SK-N-SH (cell line): Measurements from ENCODE around the gene STK25. TPM values are rescaled to one million over a fixed set of nuclear protein-coding genes. Genes with fewer than 3 reads are reported as not detected.

ENCODE experiments used
- CTCF ChIA-PET: fragments of 300-600, 350-600 bp; formaldehyde crosslinking; extraction: SDS; loops from one replicate; lab custom pipeline; 2021; lab: Yijun Ruan, JAX
- POLR2A ChIA-PET: fragments of 350-600 bp; sonication (Branson Sonifier 250); formaldehyde crosslinking; extraction: SDS; loops from one replicate; lab custom pipeline; 2020; ENCODE audit warnings: antibody characterized with exemption, inconsistent platforms; lab: Yijun Ruan, JAX
- DNase-seq: peaks from one replicate; pipeline ENCODE4 v3.0.0; 2012
- H2AFZ ChIP-seq: fragments of 200-600 bp; sonication (generic); 2 replicates; pipeline ENCODE4 v1.8.1; 2016; ENCODE audit warnings: antibody characterized with exemption, mild to moderate bottlenecking, low read depth
- H3F3A ChIP-seq: fragments of 200-600 bp; sonication (generic); replicated peaks from 2 replicates; pipeline ENCODE3; 2016; ENCODE audit warnings: antibody characterized with exemption, mild to moderate bottlenecking; ENCODE audit not compliant: insufficient read depth
- H3K27ac ChIP-seq, 2 experiments: fragments of 200-500 bp in 1 of 2; fragments of 200-600 bp in 1 of 2; sonication (Bioruptor generic) in 1 of 2; sonication (generic), shearing (Covaris generic) in 1 of 2; 2 replicates each; pipeline versions ENCODE4 v1.5.1 to v1.6.1; 2014 to 2016; ENCODE audit warnings: low read depth in 2 of 2, inconsistent platforms in 1 of 2, low read length in 1 of 2, mild to moderate bottlenecking in 1 of 2, mixed read lengths in 1 of 2
- H3K27me3 ChIP-seq: fragments of 200-600 bp; sonication (generic), shearing (Covaris generic); 2 replicates; pipeline ENCODE4 v1.6.1; 2016; ENCODE audit warnings: mixed run types; ENCODE audit not compliant: insufficient read depth
- H3K36me3 ChIP-seq, 2 experiments: fragments of 200-500 bp in 1 of 2; fragments of 200-600 bp in 1 of 2; sonication (Bioruptor generic) in 1 of 2; sonication (generic) in 1 of 2; replicated peaks in 1 of 2; 2 replicates each; pipeline versions ENCODE3 to v1.5.1; 2014 to 2016; ENCODE audit warnings: low read length in 1 of 2, mild to moderate bottlenecking in 1 of 2; ENCODE audit not compliant: insufficient read depth in 2 of 2, control insufficient read depth in 1 of 2
- H3K4me1 ChIP-seq, 2 experiments: fragments of 200-500 bp in 1 of 2; fragments of 200-600 bp in 1 of 2; sonication (Bioruptor generic) in 1 of 2; sonication (generic), shearing (Covaris generic) in 1 of 2; 2 replicates each; pipeline versions ENCODE4 v1.5.1 to v1.6.1; 2014 to 2016; ENCODE audit warnings: low read depth in 1 of 2, low read length in 1 of 2, mixed run types in 1 of 2; ENCODE audit not compliant: insufficient read depth in 2 of 2, control insufficient read depth in 1 of 2
- H3K4me2 ChIP-seq: fragments of 200-600 bp; sonication (generic), shearing (Covaris generic); 2 replicates; pipeline ENCODE4 v1.6.1; 2017; ENCODE audit warnings: mixed run types
- H3K4me3 ChIP-seq, 2 experiments: fragments of 200-500 bp in 1 of 2; fragments of 200-600 bp in 1 of 2; sonication (Bioruptor generic) in 1 of 2; sonication (generic), shearing (Covaris generic) in 1 of 2; 2 replicates each; pipeline versions ENCODE4 v1.5.1 to v1.8.1; 2014 to 2016; ENCODE audit warnings: low read depth in 2 of 2, inconsistent platforms in 1 of 2, low read length in 1 of 2, mild to moderate bottlenecking in 1 of 2, mixed read lengths in 1 of 2, moderate library complexity in 1 of 2
- H3K79me2 ChIP-seq: fragments of 200-600 bp; sonication (generic); 2 replicates; pipeline ENCODE4 v1.8.1; 2017; ENCODE audit warnings: mild to moderate bottlenecking; ENCODE audit not compliant: insufficient read depth
- H3K9ac ChIP-seq: fragments of 200-600 bp; sonication (generic); 2 replicates; pipeline ENCODE4 v1.6.1; 2017; ENCODE audit warnings: mixed run types
- H3K9me2 ChIP-seq: fragments of 200-600 bp; sonication (generic); 2 replicates; pipeline ENCODE4 v1.6.1; 2017; ENCODE audit warnings: mixed run types
- H3K9me3 ChIP-seq: fragments of 200-600 bp; sonication (generic); 2 replicates; pipeline ENCODE4 v1.6.1; 2017; ENCODE audit warnings: mixed run types, mild to moderate bottlenecking, moderate library complexity
- H4K20me1 ChIP-seq: fragments of 200-600 bp; sonication (generic); 2 replicates; pipeline ENCODE4 v1.6.1; 2017; ENCODE audit warnings: mild to moderate bottlenecking, mixed run types; ENCODE audit not compliant: insufficient read depth
- FOSL2 ChIP-seq: IDR thresholded peaks from 2 replicates; pipeline ENCODE4 v1.4.0; 2012; ENCODE audit warnings: low read depth, mild to moderate bottlenecking, moderate library complexity, borderline replicate concordance
- IRF3 ChIP-seq: fragments of 150-350 bp; IDR thresholded peaks from 2 replicates; pipeline ENCODE4 v1.6.1; 2016; ENCODE audit warnings: mild to moderate bottlenecking, low read depth, low read length
- NRF1 ChIP-seq: IDR thresholded peaks from 2 replicates; pipeline ENCODE4 v1.6.1; 2012; ENCODE audit warnings: low read depth, mild to moderate bottlenecking, low read length
- POLR2AphosphoS5 ChIP-seq: IDR thresholded peaks from 2 replicates; pipeline ENCODE4 v1.6.1; 2012; ENCODE audit warnings: low read depth, low read length
- RCOR1 ChIP-seq: fragments of 150-350 bp; IDR thresholded peaks from 2 replicates; pipeline ENCODE4 v1.6.1; 2017; ENCODE audit warnings: antibody characterized with exemption, low read length
- REST ChIP-seq: IDR thresholded peaks from 2 replicates; pipeline ENCODE4 v1.6.1; 2012; ENCODE audit warnings: mild to moderate bottlenecking, low read depth, low read length, moderate library complexity
- RXRA ChIP-seq: IDR thresholded peaks from 2 replicates; pipeline ENCODE4 v1.4.0; 2012; ENCODE audit warnings: low read depth, mild to moderate bottlenecking, borderline replicate concordance
- TEAD4 ChIP-seq: IDR thresholded peaks from 2 replicates; pipeline ENCODE4 v1.4.0; 2012; ENCODE audit warnings: mild to moderate bottlenecking, borderline replicate concordance; ENCODE audit not compliant: insufficient read depth
- USF2 ChIP-seq: fragments of 150-350 bp; IDR thresholded peaks from 2 replicates; pipeline ENCODE4 v1.6.1; 2017; ENCODE audit warnings: antibody characterized with exemption, low read length, low read depth, borderline replicate concordance
- WGBS: methylation state at CpG from one replicate; pipeline ENCODE4 v1.1.6; 2017; ENCODE audit warnings: low lambda C conversion rate; 5-methylcytosine and 5-hydroxymethylcytosine counted together
- polyA plus RNA-seq, 3 experiments: library from polyadenylated mRNA; depleted of rRNA; stranded (reverse); fragments of >200 nt; gene quantifications; 2 replicates each; pipeline ENCODE4 v1.2.3, GENCODE V29; 2012

STK25 gene
- polyA plus RNA-seq, 1 of the 3 experiments (the other 2 are of a cell fraction), result 236 TPM

GRCh38 chr2:241514986-241515737 is 6.8 kb upstream of the STK25 start (continued):
- TF ChIP-seq REST (no peak), POLR2AphosphoS5 (no peak), FOSL2 (no peak)

- peaks cover under 1% of the 10 kb centered on the region in 2 experiments; a peak in 2 of 4 replicates for H3K4me1 ChIP-seq
- CTCF ChIA-PET, result no interaction called here
- H3K79me2 ChIP-seq, result no peaks in the 10 kb centered on the region
- no peak overlapping the region for H2AFZ ChIP-seq
- H3K9me2 ChIP-seq, result no peaks in the 10 kb centered on the region
- H3K4me3 ChIP-seq, result no peak overlapping the region
- no peak overlapping the region for H3K27ac ChIP-seq
- H3K9ac ChIP-seq, result no peak overlapping the region
- 73% methylated on average over 5 of the region's 5 CpGs for WGBS
- H3F3A ChIP-seq, result peaks cover 10% of the 10 kb centered on the region
- H3K36me3 ChIP-seq, result no peaks in the 10 kb centered on the region
- H3K9me3 ChIP-seq, result no peaks in the 10 kb centered on the region
- no peaks in the 10 kb centered on the region for H3K27me3 ChIP-seq
- H4K20me1 ChIP-seq, result no peaks in the 10 kb centered on the region
- no peak overlapping the region for H3K4me2 ChIP-seq
- TF ChIP-seq USF2 (no peak), TEAD4 (no peak), NRF1 (no peak), POLR2AphosphoS5 (no peak), REST (no peak), RXRA (no peak), IRF3 (no peak), RCOR1 (no peak)
- DNase-seq, result no peak
- POLR2A ChIA-PET, result no interaction called here
These were observed 6.2 kb upstream of the STK25 start for GRCh38 chr2:241514553-241514952.
